ENCODE data around the gene ZNF142.
"Not testable (repeated sequence)": the region's sequence is repeated elsewhere in the genome, so short reads cannot be mapped to it uniquely, and the experiment has no call there.

The ZNF142 gene, protein sequence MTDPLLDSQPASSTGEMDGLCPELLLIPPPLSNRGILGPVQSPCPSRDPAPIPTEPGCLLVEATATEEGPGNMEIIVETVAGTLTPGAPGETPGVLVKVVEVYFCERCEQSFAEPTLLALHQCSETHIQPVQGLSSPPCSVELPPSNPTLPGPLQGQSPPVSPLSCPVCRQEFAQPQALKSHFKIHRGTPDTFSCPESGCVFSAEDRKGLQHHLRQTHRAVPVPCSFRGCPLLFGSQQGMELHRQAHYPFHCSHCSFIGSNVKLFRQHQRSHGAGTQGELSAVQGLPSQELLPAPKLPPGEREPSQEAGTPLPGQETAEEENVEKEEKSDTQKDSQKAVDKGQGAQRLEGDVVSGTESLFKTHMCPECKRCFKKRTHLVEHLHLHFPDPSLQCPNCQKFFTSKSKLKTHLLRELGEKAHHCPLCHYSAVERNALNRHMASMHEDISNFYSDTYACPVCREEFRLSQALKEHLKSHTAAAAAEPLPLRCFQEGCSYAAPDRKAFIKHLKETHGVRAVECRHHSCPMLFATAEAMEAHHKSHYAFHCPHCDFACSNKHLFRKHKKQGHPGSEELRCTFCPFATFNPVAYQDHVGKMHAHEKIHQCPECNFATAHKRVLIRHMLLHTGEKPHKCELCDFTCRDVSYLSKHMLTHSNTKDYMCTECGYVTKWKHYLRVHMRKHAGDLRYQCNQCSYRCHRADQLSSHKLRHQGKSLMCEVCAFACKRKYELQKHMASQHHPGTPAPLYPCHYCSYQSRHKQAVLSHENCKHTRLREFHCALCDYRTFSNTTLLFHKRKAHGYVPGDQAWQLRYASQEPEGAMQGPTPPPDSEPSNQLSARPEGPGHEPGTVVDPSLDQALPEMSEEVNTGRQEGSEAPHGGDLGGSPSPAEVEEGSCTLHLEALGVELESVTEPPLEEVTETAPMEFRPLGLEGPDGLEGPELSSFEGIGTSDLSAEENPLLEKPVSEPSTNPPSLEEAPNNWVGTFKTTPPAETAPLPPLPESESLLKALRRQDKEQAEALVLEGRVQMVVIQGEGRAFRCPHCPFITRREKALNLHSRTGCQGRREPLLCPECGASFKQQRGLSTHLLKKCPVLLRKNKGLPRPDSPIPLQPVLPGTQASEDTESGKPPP (N-terminal part only)

DNA sequence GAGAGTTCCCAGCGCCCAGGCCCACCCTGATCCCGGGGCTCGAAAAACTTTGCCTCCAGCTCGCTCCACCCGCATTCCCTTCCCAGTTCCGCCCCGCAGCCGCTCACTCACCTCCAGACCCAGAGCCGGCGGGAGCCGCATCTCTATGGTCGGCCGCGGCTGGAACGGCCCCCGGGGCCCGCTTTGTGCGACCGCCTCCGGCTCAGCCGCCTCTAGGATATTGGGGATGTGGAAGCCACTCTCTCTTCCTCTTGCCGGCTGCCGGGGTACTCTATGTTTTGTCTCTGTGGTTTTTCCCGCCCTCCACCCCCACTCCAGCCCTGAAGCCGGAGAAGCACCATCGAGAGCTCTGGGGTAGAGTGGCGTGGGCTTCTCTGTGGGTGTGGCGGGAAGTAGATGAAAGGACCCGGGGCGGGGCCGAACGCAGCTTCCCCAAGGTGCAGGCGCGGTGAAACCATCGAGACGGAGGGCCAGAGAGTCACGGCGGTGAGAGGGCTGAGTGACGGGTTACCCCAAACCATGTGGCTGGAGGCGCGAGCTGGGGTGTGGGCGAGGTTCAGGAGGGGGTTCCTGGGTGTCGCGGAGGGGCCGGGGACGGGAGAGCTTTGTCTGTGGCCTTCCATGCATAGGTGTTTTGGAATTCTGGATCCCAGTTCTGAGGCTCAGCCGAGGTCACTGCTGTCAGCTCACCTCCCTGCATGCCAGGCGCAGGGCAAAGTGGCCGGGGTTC is at the start of gene ZNF142, which contains the start of gene BCS1L:
Gene ZNF142, minus strand, starts transcription at position 366 of the 730 bp plus-strand sequence. CDS start 3,194 bp downstream, outside the sequence.
Gene BCS1L, plus strand, starts transcription at position 426 of the 730 bp plus-strand sequence. CDS start 1,305 bp downstream, outside the sequence.
- Mint-ChIP-seq H3K4me1 (peaks cover 26% of the 10 kb centered on the region), H3K27ac (peak within 1 kb of the TSS; percentile 73), H3K4me3 (peak within 1 kb of the TSS; percentile 90), H3K9me3 (no peaks in the 10 kb centered on the region), H3K36me3 (peaks cover 21% of the 10 kb centered on the region), H3K27me3 (no peaks in the 10 kb centered on the region)
- peak; percentile 96 for ATAC-seq (ENCODE audit: low read depth)
- peak; percentile 91 to 92 for DNase-seq (ENCODE audit: low spot score in 2 of 2)

DNA sequence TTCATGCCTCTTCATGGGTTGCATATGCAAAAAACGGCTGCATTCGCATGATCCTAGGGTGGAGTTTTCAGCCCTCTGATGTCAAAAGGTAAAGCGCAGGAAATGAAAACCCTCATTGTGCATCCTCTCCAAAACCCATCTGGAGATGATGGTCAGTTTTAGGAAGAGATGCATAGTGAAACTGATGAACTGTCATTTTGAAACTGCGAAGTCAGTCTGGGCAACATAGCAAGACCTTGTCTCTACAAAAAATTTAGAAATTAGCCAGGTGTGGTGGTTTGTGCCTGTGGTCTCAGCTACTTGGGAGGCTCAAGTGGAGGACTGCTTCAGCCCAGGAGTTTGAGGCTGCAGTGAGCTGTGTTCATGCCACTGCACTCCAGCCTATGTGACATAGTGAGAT is 48.7 kb upstream of the ZNF142 start:
- ATAC-seq (ENCODE audit: low read depth) (no peak), DNase-seq (ENCODE audit: low spot score in 2 of 2) (no peak)
- Mint-ChIP-seq H3K4me1 (peaks cover 8% of the 10 kb centered on the region), H3K4me3 (no peak overlapping the region), H3K27ac (no peak overlapping the region), H3K27me3 (no peaks in the 10 kb centered on the region), H3K9me3 (no peaks in the 10 kb centered on the region), H3K36me3 (no peaks in the 10 kb centered on the region)

DNA sequence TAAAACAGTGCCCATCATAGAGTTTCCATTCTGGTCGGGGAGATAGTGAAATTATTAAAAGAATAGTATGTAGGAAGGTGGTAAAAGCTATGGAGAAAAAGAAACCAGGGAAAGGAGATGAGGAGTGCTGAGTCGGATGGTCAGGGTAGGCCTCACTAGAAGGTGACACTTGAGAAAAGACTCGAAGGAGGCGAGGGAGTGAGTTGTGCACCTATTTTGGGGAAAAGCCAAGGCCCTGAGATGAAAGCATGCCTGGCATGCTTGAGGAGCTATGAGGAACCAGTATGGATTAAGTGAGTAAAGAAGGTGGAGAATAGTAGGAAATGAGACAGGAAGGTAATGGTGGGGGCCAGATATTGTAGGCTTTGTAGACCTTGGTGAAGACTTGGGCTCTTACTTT is 43.9 kb upstream of the ZNF142 start:
- H3K4me1 Mint-ChIP-seq = no peaks in the 10 kb centered on the region
- H3K36me3 Mint-ChIP-seq = peaks cover 8% of the 10 kb centered on the region
- no peaks in the 10 kb centered on the region for H3K27me3 Mint-ChIP-seq
- DNase-seq (ENCODE audit: low spot score in 2 of 2) (no peak), ATAC-seq (ENCODE audit: low read depth) (no peak)
- no peaks in the 10 kb centered on the region for H3K9me3 Mint-ChIP-seq
- H3K4me3 Mint-ChIP-seq = no peak overlapping the region
- H3K27ac Mint-ChIP-seq = no peak overlapping the region

DNA sequence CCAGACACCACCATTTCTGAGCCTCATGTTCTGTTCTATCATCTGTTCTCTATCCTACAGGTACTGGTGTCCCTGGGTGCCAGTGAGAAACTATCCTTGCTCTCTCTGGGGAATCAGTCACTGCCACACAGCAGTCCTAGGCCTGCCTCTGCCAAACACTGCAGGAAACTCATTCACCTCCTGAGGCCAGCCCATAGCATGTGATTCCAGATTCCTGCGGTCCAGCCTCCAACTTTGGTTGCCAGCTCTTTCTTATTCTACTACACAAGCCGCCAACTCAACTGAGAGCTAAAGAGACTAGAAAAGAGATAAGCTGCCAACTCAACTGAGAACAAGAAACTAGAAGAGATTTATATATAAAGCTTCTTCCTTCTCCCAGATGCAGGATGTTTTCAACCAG is 42.4 kb upstream of the ZNF142 start:
- Mint-ChIP-seq H3K4me3 (no peak overlapping the region), H3K27ac (no peak overlapping the region), H3K27me3 (no peaks in the 10 kb centered on the region), H3K4me1 (no peaks in the 10 kb centered on the region), H3K9me3 (no peaks in the 10 kb centered on the region), H3K36me3 (peaks cover 8% of the 10 kb centered on the region)
- ATAC-seq (ENCODE audit: low read depth) (no peak), DNase-seq (ENCODE audit: low spot score in 2 of 2) (no peak)

DNA sequence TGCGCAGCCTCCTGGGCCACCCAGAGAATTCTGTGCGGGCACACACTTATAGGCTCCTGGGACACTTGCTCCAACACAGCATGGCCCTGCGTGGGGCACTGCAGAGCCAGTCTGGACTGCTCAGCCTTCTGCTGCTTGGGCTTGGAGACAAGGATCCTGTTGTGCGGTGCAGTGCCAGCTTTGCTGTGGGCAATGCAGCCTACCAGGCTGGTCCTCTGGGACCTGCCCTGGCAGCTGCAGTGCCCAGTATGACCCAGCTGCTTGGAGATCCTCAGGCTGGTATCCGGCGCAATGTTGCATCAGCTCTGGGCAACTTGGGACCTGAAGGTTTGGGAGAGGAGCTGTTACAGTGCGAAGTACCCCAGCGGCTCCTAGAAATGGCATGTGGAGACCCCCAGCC is 39.5 kb upstream of the ZNF142 start:
- Mint-ChIP-seq H3K27ac (no peak overlapping the region), H3K36me3 (peaks cover 10% of the 10 kb centered on the region), H3K27me3 (no peaks in the 10 kb centered on the region), H3K4me1 (no peaks in the 10 kb centered on the region), H3K4me3 (no peak overlapping the region), H3K9me3 (no peaks in the 10 kb centered on the region)
- ATAC-seq (ENCODE audit: low read depth) (no peak), DNase-seq (ENCODE audit: low spot score in 2 of 2) (no peak)

DNA sequence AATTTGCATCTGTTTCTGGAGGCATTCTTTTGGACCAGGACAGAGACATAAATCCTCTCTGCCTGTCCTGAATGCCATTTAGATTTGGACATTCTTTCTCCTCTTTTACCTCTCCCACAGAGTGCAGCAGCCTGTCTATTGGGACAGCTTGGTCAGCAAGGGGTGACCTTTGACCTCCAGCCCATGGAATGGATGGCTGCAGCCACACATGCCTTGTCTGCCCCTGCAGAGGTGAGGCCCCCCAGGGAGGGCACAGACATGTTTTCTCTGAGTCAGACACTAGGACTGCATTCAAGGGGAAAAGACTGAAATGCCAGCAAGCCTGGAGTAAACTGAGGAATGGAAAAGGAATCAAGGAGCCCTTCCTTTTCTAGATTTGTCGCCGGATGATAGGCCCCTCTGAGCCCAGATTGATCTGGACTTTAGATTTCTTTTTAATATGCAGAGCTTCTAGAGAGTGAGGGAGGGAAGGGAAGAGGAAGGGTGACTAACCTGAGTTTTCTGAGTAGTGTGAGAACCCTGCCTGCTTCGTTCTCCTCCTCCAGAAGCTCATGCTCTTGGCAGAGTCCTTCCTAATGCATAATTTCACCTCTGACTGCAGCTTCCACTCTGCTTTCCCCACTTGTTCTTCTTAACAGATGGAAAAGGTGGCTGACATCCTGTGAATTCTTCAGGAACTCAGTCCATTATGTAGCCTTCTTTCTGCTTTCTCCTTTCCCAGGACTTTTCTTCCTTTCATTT is 35.2 kb upstream of the ZNF142 start:
- no peak for ATAC-seq (ENCODE audit: low read depth)
- Mint-ChIP-seq H3K4me3 (no peak overlapping the region), H3K9me3 (no peaks in the 10 kb centered on the region), H3K36me3 (peaks cover 18% of the 10 kb centered on the region), H3K27ac (no peak overlapping the region), H3K27me3 (no peaks in the 10 kb centered on the region), H3K4me1 (no peaks in the 10 kb centered on the region)
- DNase-seq (ENCODE audit: low spot score in 2 of 2) = no peak

DNA sequence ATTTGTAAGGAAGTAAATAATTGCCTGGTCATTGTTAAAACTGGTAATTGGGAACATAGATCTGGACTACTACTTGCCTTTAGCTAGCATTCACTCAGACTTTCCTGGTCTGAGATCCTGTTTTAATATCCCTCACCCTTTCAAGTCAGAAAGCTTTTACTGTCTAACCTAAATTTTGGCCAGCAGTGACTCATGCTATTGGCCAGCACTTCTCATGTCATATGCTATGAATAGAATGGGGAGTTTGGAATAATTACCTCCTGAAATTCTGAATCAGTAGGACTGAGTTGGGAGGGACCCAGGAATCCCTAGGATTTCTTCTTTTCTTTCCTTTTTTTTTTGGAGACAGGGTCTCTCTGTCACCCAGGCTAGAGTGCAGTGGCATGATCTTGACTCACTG is 31.8 kb upstream of the ZNF142 start:
- no peak for ATAC-seq (ENCODE audit: low read depth)
- Mint-ChIP-seq H3K9me3 (no peaks in the 10 kb centered on the region), H3K36me3 (peaks cover 18% of the 10 kb centered on the region), H3K4me3 (no peak overlapping the region), H3K27me3 (no peaks in the 10 kb centered on the region), H3K4me1 (peaks cover 4% of the 10 kb centered on the region), H3K27ac (no peak overlapping the region)
- DNase-seq (ENCODE audit: low spot score in 2 of 2) = no peak

DNA sequence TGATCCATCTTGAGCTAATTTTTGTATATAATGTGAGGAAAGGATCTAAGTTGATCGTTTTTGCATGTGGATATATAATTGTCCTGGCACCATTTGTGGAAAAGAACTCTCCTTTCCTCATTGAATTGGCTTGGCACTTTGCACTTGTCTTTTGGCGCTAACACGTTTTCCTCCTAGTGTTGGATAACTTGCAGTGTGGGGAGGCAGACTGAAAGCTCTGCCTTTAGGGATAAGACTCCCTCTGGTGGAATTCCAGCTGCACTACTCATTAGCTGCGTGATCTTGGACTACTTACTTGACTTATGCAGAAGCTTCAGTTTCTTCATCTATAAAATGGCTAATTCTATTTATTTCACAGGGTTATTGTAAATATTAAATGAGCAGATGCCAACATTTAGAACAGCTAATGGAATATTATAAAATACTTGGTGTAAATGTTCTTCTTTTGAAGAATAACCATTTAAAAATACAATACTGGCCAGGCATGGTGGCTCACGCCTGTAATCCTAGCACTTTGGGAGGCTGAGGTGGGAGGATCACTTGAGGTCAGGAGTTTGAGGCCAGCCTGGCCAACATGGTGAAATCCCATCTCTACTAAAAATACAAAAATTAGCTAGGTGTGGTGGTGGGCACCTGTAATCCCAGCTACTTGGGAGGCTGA is 28.1 kb upstream of the ZNF142 start:
- H3K27ac Mint-ChIP-seq; H3K4me3 Mint-ChIP-seq; H3K9me3 Mint-ChIP-seq; DNase-seq (ENCODE audit: low spot score in 2 of 2); H3K4me1 Mint-ChIP-seq; H3K27me3 Mint-ChIP-seq: not testable (repeated sequence)
- H3K36me3 Mint-ChIP-seq = peaks cover 12% of the 10 kb centered on the region
- ATAC-seq (ENCODE audit: low read depth) = peak; percentile 68

DNA sequence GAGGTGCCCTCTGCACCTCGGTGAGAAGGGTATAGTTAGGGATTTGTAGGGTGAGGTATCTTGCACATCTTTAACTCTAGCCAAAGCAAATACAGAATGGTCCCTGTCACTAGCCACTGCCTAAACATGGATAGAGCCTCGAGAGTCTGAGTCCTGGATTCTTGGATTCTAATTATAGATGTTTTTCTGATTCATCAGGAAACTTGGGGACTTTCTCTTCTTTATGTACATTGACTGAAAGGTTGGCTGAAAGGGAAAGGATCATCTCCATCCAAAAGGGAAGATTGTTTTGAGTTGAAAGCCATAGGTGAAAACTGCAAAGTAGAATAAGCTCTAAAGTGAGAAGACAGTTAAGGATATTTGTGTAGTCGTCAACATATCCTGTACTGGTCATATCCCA is 20.6 kb upstream of the ZNF142 start:
- no peak for DNase-seq (ENCODE audit: low spot score in 2 of 2)
- ATAC-seq (ENCODE audit: low read depth) = no peak
- Mint-ChIP-seq H3K9me3 (no peaks in the 10 kb centered on the region), H3K4me1 (peaks cover 2% of the 10 kb centered on the region), H3K36me3 (peaks cover 13% of the 10 kb centered on the region), H3K27ac (no peak overlapping the region), H3K27me3 (no peaks in the 10 kb centered on the region), H3K4me3 (no peak overlapping the region)

DNA sequence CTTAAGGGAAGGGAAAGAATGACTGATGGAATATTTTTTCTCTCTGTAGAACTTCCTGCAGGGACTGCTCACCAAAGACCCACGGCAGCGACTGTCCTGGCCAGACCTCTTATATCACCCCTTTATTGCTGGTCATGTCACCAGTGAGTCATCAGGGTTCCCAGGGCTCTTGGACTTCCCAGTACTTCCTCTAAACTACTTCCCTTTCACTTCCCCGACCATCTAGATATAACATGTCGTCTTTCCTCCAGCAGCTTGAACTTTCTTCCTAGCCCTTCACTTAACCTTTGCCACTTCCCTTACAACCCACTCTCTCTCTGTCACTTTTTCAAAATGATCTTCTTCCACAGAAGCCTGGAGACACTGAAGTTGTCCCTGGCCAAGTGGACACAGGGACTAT is 19.7 kb upstream of the ZNF142 start:
- ATAC-seq (ENCODE audit: low read depth) (no peak), DNase-seq (ENCODE audit: low spot score in 2 of 2) (no peak)
- H3K4me3 Mint-ChIP-seq = no peak overlapping the region
- H3K4me1 Mint-ChIP-seq = peaks cover 2% of the 10 kb centered on the region
- no peaks in the 10 kb centered on the region for H3K27me3 Mint-ChIP-seq
- H3K9me3 Mint-ChIP-seq = no peaks in the 10 kb centered on the region
- no peak overlapping the region for H3K27ac Mint-ChIP-seq
- H3K36me3 Mint-ChIP-seq = peaks cover 13% of the 10 kb centered on the region

DNA sequence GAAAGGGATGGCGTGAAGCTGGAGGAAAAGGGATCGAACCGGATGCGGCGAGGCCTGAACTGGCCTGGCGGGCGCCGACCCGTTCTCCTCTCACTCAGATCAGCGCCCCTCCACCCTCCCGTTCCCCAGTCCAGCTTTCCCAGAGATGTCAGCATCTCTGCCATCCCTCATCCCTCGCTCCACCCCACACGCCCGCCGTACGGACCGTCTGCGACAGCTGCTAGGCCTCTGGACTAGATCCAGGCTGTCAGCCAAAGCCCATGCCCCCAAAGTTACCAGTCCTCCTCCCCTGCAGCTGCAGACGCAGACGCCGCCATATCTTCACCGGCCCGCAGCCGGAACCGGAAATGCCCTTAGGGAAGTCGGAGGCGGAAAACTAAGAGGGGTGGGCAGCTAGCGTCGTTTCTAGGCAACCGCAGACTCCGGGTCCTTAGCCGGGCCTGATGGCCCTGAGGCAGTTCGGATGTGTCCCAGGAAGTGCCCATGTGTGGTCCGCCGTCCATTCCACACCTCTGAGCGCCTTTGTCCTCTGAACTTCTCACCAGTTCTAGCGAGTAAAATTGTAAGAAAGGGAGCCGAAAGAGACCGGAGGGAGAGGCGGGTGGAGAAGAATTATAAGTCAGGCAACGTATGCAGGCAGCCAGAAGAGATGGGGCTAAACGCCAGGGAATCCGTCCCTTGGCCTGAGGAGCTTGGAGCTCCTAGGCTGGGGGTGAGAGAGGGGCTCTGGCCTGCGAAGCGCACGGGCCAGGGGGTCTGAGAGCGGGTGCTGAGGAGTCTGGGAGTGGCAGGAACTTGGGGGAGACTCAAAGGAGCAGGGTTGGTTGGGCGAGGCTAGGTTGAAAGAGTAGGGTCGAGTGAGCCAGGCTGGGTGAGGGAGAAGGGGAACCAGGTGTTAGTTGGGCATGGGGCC is 12.5 kb upstream of the ZNF142 start, which contains the start of the genes RNF25 and STK36:
Gene RNF25, minus strand, starts transcription at position 349 of the 913 bp plus-strand sequence. Its CDS starts 32 bp downstream, at position 317.
Gene STK36, plus strand, starts transcription at position 433 of the 913 bp plus-strand sequence. CDS start 744 bp downstream, outside the sequence.
- Mint-ChIP-seq H3K27ac (peak within 1 kb of the TSS; percentile 92), H3K4me3 (peak within 1 kb of the TSS; percentile 94), H3K4me1 (peaks cover 19% of the 10 kb centered on the region), H3K27me3 (no peaks in the 10 kb centered on the region), H3K9me3 (no peaks in the 10 kb centered on the region), H3K36me3 (peaks cover 6% of the 10 kb centered on the region)
- ATAC-seq (ENCODE audit: low read depth) = peak; percentile 97
- peak; percentile 60 to 63 for DNase-seq (ENCODE audit: low spot score in 2 of 2)
